ENCODE results near the gene TOX3. TPM values are rescaled to one million over a fixed set of nuclear protein-coding genes. Genes with fewer than 3 reads are reported as not detected.

TOX3 gene
- total RNA-seq, 1 experiment from 2014 or later: 16.6 TPM

GRCh38 chr16:52568983-52569690 is 22.2 kb upstream of the TOX3 start:
- intact Hi-C loops (cut with micrococcal nuclease; ENCODE audit: unreplicated experiment): no loop called here
- Histone ChIP-seq H3K4me1 (ENCODE audit: insufficient read depth, low read length, poor library complexity, severe bottlenecking) (no peaks in the 10 kb centered on the region), H3K27me3 (replicated peaks; ENCODE audit: insufficient read depth, low read depth, low read length, poor library complexity) (no peaks in the 10 kb centered on the region), H3K4me3 (ENCODE audit: low read depth, low read length, poor library complexity, severe bottlenecking) (no peak overlapping the region), H3K36me3 (ENCODE audit: insufficient read depth, low read length, poor library complexity, severe bottlenecking) (no peaks in the 10 kb centered on the region), H3K9me3 (ENCODE audit: low read depth, low read length, poor library complexity, severe bottlenecking) (no peaks in the 10 kb centered on the region), H3K27ac (ENCODE audit: low read depth, low read length, poor library complexity, severe bottlenecking) (no peak overlapping the region)
- no TSS peak for BruUV-seq (replicated peaks)
- TF ChIP-seq, protein P1, sequence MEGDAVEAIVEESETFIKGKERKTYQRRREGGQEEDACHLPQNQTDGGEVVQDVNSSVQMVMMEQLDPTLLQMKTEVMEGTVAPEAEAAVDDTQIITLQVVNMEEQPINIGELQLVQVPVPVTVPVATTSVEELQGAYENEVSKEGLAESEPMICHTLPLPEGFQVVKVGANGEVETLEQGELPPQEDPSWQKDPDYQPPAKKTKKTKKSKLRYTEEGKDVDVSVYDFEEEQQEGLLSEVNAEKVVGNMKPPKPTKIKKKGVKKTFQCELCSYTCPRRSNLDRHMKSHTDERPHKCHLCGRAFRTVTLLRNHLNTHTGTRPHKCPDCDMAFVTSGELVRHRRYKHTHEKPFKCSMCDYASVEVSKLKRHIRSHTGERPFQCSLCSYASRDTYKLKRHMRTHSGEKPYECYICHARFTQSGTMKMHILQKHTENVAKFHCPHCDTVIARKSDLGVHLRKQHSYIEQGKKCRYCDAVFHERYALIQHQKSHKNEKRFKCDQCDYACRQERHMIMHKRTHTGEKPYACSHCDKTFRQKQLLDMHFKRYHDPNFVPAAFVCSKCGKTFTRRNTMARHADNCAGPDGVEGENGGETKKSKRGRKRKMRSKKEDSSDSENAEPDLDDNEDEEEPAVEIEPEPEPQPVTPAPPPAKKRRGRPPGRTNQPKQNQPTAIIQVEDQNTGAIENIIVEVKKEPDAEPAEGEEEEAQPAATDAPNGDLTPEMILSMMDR (conservative IDR thresholded peaks at IDR 0.05; ENCODE audit: low read depth, low read length): no peak
- TF ChIP-seq EZH2 (IDR thresholded peaks at IDR 0.05; ENCODE audit: borderline replicate concordance, low read depth, low read length, poor library complexity, severe bottlenecking): no peak
- no peak for DNase-seq (ENCODE audit: low spot score)
- ChIA-PET CTCF (no interaction called here), POLR2A (ENCODE audit: low non-redundant PET) (no interaction called here)

- CTCF ChIA-PET: no interaction called here
- no peak for DNase-seq (ENCODE audit: low spot score)
- Histone ChIP-seq H3K9me3 (ENCODE audit: low read depth, low read length, poor library complexity, severe bottlenecking) (no peaks in the 10 kb centered on the region), H3K36me3 (ENCODE audit: insufficient read depth, low read length, poor library complexity, severe bottlenecking) (no peaks in the 10 kb centered on the region), H3K27ac (ENCODE audit: low read depth, low read length, poor library complexity, severe bottlenecking) (no peak overlapping the region), H3K27me3 (replicated peaks; ENCODE audit: insufficient read depth, low read depth, low read length, poor library complexity) (no peaks in the 10 kb centered on the region), H3K4me3 (ENCODE audit: low read depth, low read length, poor library complexity, severe bottlenecking) (no peak overlapping the region), H3K4me1 (ENCODE audit: insufficient read depth, low read length, poor library complexity, severe bottlenecking) (no peaks in the 10 kb centered on the region)
- intact Hi-C loops (cut with micrococcal nuclease; ENCODE audit: unreplicated experiment): no loop called here
- BruUV-seq (replicated peaks): no TSS peak
- no peak for TF ChIP-seq EZH2 (IDR thresholded peaks at IDR 0.05; ENCODE audit: borderline replicate concordance, low read depth, low read length, poor library complexity, severe bottlenecking)
- TF ChIP-seq, protein P1 (conservative IDR thresholded peaks at IDR 0.05; ENCODE audit: low read depth, low read length): no peak
- POLR2A ChIA-PET (ENCODE audit: low non-redundant PET): no interaction called here
Measured at GRCh38 chr16:52568495-52568894, 21.6 kb upstream of the TOX3 start.

DNA sequence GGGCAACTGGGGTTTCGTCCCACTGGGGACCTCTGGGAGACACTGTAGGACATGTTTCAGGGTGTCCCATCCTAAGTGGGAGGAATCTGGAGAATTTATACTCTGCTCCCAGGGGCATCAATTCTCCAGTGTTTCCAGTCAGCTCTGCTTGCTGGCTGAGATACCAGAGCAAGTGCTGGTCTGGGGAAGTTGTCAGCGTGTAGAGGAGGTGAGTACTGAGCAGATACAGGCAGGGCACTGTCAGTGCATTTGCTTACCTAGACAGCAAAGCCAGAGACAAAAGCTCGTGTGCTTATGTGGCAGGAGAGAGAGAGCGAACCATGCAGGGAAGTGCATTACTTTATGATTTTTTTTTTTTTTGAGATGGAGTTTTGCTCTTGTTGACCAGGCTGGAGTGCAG is 20.2 kb upstream of the TOX3 start:
- ChIA-PET CTCF (interaction anchor here (0.5 to 0.6 kb wide), 2 partner anchors 38 to 54 kb away, joined by 3 to 7 read pairs; no protein-coding TSS in a partner anchor), POLR2A (ENCODE audit: low non-redundant PET) (no interaction called here)
- no peak overlapping the region for H3K4me3 ChIP-seq (ENCODE audit: low read depth, low read length, poor library complexity, severe bottlenecking)
- TF ChIP-seq, protein P1 (conservative IDR thresholded peaks at IDR 0.05; ENCODE audit: low read depth, low read length): no peak
- no peak for TF ChIP-seq EZH2 (IDR thresholded peaks at IDR 0.05; ENCODE audit: borderline replicate concordance, low read depth, low read length, poor library complexity, severe bottlenecking)
- BruUV-seq (replicated peaks): no TSS peak
- intact Hi-C loops (cut with micrococcal nuclease; ENCODE audit: unreplicated experiment): no loop called here
- H3K36me3 ChIP-seq (ENCODE audit: insufficient read depth, low read length, poor library complexity, severe bottlenecking): no peaks in the 10 kb centered on the region
- H3K4me1 ChIP-seq (ENCODE audit: insufficient read depth, low read length, poor library complexity, severe bottlenecking): no peaks in the 10 kb centered on the region
- DNase-seq (ENCODE audit: low spot score): no peak
- H3K9me3 ChIP-seq (ENCODE audit: low read depth, low read length, poor library complexity, severe bottlenecking): no peaks in the 10 kb centered on the region
- H3K27me3 ChIP-seq (replicated peaks; ENCODE audit: insufficient read depth, low read depth, low read length, poor library complexity): no peaks in the 10 kb centered on the region
- no peak overlapping the region for H3K27ac ChIP-seq (ENCODE audit: low read depth, low read length, poor library complexity, severe bottlenecking)
